Measurements from ENCODE around the gene ERBB4.

DNA sequence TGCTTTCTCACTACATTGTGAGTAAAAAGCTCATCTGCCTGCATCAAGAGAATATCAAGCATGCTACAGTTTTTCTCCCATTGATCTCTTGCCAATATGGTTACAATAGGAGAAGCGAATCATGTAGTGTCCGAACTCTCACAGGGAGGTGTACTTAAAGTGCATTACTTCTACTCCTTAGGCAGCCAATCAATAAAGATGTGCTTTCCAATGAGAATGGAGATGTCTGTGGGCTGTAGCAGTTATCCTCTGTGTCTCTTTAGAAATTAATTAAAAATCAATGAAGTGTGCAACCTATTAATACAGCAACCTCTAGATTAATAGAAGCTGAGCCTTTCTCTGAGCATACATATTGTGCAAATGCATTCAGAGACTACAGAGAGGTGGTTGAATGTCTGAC is 1098.5 kb downstream of the ERBB4 start:
- no peak for TF ChIP-seq CTCF (conservative IDR thresholded peaks at IDR 0.05; ENCODE audit: low read depth, low read length)
- TF ChIP-seq EZH2 (IDR thresholded peaks at IDR 0.05; ENCODE audit: borderline replicate concordance, low read depth, low read length, poor library complexity, severe bottlenecking), result no peak
